HUES64 (cell line): ENCODE results near the gene PARVA.

Source experiments
- H3K27ac ChIP-seq: 2 replicates; pipeline ENCODE4 v1.7.0; 2013; ENCODE audit warnings: low read depth, low read length, inconsistent platforms
- H3K27me3 ChIP-seq: 2 replicates; pipeline ENCODE4 v1.6.1; 2013; ENCODE audit warnings: mild to moderate bottlenecking, low read length; ENCODE audit not compliant: insufficient read depth
- H3K36me3 ChIP-seq: 2 replicates; pipeline ENCODE4 v1.6.1; 2013; ENCODE audit warnings: mild to moderate bottlenecking, low read length; ENCODE audit not compliant: insufficient read depth
- H3K4me1 ChIP-seq: 2 replicates; pipeline ENCODE4 v1.6.1; 2013; ENCODE audit warnings: mild to moderate bottlenecking, low read length, moderate library complexity; ENCODE audit not compliant: insufficient read depth
- H3K4me3 ChIP-seq: 2 replicates; pipeline ENCODE4 v1.5.1; 2013; ENCODE audit warnings: mild to moderate bottlenecking, low read length, moderate library complexity
- H3K9ac ChIP-seq: 2 replicates; pipeline ENCODE4 v1.6.1; 2013; ENCODE audit warnings: mild to moderate bottlenecking, low read depth, low read length
- H3K9me3 ChIP-seq: 2 replicates; pipeline ENCODE4 v1.6.1; 2013; ENCODE audit warnings: low read depth, low read length; ENCODE audit not compliant: insufficient read depth
- WGBS: fragments of 150-250, 120-280 bp; methylation state at CpG from one replicate; pipeline ENCODE4 v1.1.7; 2013; ENCODE audit warnings: missing lambda C conversion rate; 5-methylcytosine and 5-hydroxymethylcytosine counted together

The PARVA gene

GRCh38 chr11:12581923-12582322 is 204.6 kb downstream of the PARVA start:
- H3K27me3 ChIP-seq: no peaks in the 10 kb centered on the region
- H3K9ac ChIP-seq: no peak overlapping the region
- H3K36me3 ChIP-seq: no peaks in the 10 kb centered on the region
- H3K27ac ChIP-seq: no peak overlapping the region
- H3K4me3 ChIP-seq: no peak overlapping the region
- no peaks in the 10 kb centered on the region for H3K9me3 ChIP-seq
- WGBS: 59% methylated on average over 1 of the region's 1 CpG
- peaks cover 8% of the 10 kb centered on the region; the same call in 1 of the 2 replicates for H3K4me1 ChIP-seq
